ES-I3 (cell line): ENCODE data around the gene CDC7.
"Not testable (repeated sequence)": the region's sequence is repeated elsewhere in the genome, so short reads cannot be mapped to it uniquely, and the experiment has no call there.

Experiments
- H3K36me3 ChIP-seq: 2 replicates; pipeline ENCODE4 v1.6.1; 2013; ENCODE audit warnings: mild to moderate bottlenecking, low read length, control low read depth, moderate library complexity; ENCODE audit not compliant: insufficient read depth
- H3K4me1 ChIP-seq: 2 replicates; pipeline ENCODE4 v1.6.1; 2013; ENCODE audit warnings: mild to moderate bottlenecking, control low read depth, low read length; ENCODE audit not compliant: insufficient read depth
- H3K9ac ChIP-seq: 2 replicates; pipeline ENCODE4 v1.6.1; 2013; ENCODE audit warnings: low read depth, mild to moderate bottlenecking, low read length, moderate library complexity
- H3K9me3 ChIP-seq: 2 replicates; pipeline ENCODE4 v1.6.1; 2013; ENCODE audit warnings: mild to moderate bottlenecking, low read length, moderate library complexity; ENCODE audit not compliant: control insufficient read depth, insufficient read depth

CDC7 gene

GRCh38 chr1:91500756-91501522 lies at the start of gene CDC7:
Gene CDC7 (plus strand): TSS chr1:91500851. CDS start chr1:91501717, 866 bp downstream.
- Histone ChIP-seq H3K9ac (peak within 1 kb of the TSS; percentile 99), H3K36me3 (no peaks in the 10 kb centered on the region), H3K9me3 (no peaks in the 10 kb centered on the region), H3K4me1 (peaks cover 18% of the 10 kb centered on the region)

GRCh38 chr1:91454136-91454535 lies 46.5 kb upstream of the CDC7 start:
- Histone ChIP-seq H3K9me3 (no peaks in the 10 kb centered on the region), H3K36me3 (no peaks in the 10 kb centered on the region), H3K4me1 (no peaks in the 10 kb centered on the region), H3K9ac (no peak overlapping the region)

GRCh38 chr1:91455334-91455733 lies 45.3 kb upstream of the CDC7 start:
- no peaks in the 10 kb centered on the region for H3K4me1 ChIP-seq
- H3K9ac ChIP-seq = no peak overlapping the region
- no peaks in the 10 kb centered on the region for H3K9me3 ChIP-seq
- H3K36me3 ChIP-seq = no peaks in the 10 kb centered on the region

- Histone ChIP-seq H3K9me3 (no peaks in the 10 kb centered on the region), H3K36me3 (no peaks in the 10 kb centered on the region), H3K9ac (no peak overlapping the region), H3K4me1 (no peaks in the 10 kb centered on the region)
Measured at GRCh38 chr1:91455896-91456295, 44.8 kb upstream of the CDC7 start.

GRCh38 chr1:91465350-91465749 lies 35.3 kb upstream of the CDC7 start:
- H3K9ac ChIP-seq, H3K4me1 ChIP-seq, H3K36me3 ChIP-seq, H3K9me3 ChIP-seq: not testable (repeated sequence)

- Histone ChIP-seq H3K9ac (no peak overlapping the region), H3K4me1 (no peaks in the 10 kb centered on the region), H3K9me3 (no peaks in the 10 kb centered on the region), H3K36me3 (no peaks in the 10 kb centered on the region)
Measured at GRCh38 chr1:91476533-91477217, 24.0 kb upstream of the CDC7 start.

GRCh38 chr1:91487469-91487868 lies 13.2 kb upstream of the CDC7 start:
- Histone ChIP-seq H3K9me3 (no peaks in the 10 kb centered on the region), H3K4me1 (no peaks in the 10 kb centered on the region), H3K36me3 (no peaks in the 10 kb centered on the region), H3K9ac (no peak overlapping the region)

- Histone ChIP-seq H3K9me3 (no peaks in the 10 kb centered on the region), H3K9ac (no peak overlapping the region), H3K4me1 (no peaks in the 10 kb centered on the region), H3K36me3 (no peaks in the 10 kb centered on the region)
Measured at GRCh38 chr1:91490501-91490900, 10.2 kb upstream of the CDC7 start.

GRCh38 chr1:91498035-91498434 lies 2.6 kb upstream of the CDC7 start:
- no peaks in the 10 kb centered on the region for H3K9me3 ChIP-seq
- H3K9ac ChIP-seq = no peak overlapping the region
- no peaks in the 10 kb centered on the region for H3K36me3 ChIP-seq
- peaks cover 8% of the 10 kb centered on the region; the same call in 1 of the 2 replicates for H3K4me1 ChIP-seq

- Histone ChIP-seq H3K36me3 (no peaks in the 10 kb centered on the region), H3K9me3 (no peaks in the 10 kb centered on the region), H3K4me1 (peaks cover 11% of the 10 kb centered on the region; the same call in 1 of the 2 replicates), H3K9ac (no peak overlapping the region)
Measured at GRCh38 chr1:91498498-91499245, 2.0 kb upstream of the CDC7 start.

- Histone ChIP-seq H3K36me3 (no peaks in the 10 kb centered on the region), H3K9me3 (no peaks in the 10 kb centered on the region), H3K4me1 (peaks cover 11% of the 10 kb centered on the region; the same call in 1 of the 2 replicates), H3K9ac (no peak overlapping the region)
Measured at GRCh38 chr1:91499346-91499745, 1.3 kb upstream of the CDC7 start.

GRCh38 chr1:91499904-91500755 lies 521 bp upstream of the CDC7 start:
- Histone ChIP-seq H3K9me3 (no peaks in the 10 kb centered on the region), H3K4me1 (peaks cover 16% of the 10 kb centered on the region), H3K36me3 (no peaks in the 10 kb centered on the region), H3K9ac (peak overlapping the region; percentile 99)

- H3K4me1 ChIP-seq = peaks cover 18% of the 10 kb centered on the region
- peak overlapping the region; percentile 99 for H3K9ac ChIP-seq
Measured at GRCh38 chr1:91501523-91501851, 836 bp downstream of the CDC7 start.

More at GRCh38 chr1:91501523-91501851, 836 bp downstream of the CDC7 start:
- H3K36me3 ChIP-seq = no peaks in the 10 kb centered on the region
- no peaks in the 10 kb centered on the region for H3K9me3 ChIP-seq
